ENCODE data around the gene PIGL. TPM values are rescaled to one million over a fixed set of nuclear protein-coding genes. Genes with fewer than 3 reads are reported as not detected.

The PIGL gene
- total RNA-seq, 1 donor from 2014 or later, result 56.6 TPM

DNA sequence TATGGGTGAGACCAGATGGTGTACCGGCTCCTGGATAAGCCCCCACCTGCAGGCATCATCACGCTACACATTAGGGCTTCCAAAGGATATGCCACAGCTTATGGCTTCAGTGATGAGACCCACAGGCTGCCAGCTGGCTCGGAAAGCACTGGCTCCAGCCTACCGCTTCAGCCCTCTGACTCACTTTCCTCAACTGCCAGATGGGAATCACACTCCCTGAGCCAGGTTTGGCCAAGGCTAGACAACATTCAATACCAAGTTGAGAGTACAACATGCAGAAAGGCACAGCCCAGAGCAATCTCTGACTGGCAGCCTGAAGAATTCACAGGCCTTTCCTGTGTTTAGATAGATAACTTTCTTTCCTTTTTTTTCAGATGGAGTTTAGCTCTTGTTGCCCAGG lies 126.0 kb downstream of the PIGL start:
- H3K4me3 Mint-ChIP-seq, result no peak overlapping the region

DNA sequence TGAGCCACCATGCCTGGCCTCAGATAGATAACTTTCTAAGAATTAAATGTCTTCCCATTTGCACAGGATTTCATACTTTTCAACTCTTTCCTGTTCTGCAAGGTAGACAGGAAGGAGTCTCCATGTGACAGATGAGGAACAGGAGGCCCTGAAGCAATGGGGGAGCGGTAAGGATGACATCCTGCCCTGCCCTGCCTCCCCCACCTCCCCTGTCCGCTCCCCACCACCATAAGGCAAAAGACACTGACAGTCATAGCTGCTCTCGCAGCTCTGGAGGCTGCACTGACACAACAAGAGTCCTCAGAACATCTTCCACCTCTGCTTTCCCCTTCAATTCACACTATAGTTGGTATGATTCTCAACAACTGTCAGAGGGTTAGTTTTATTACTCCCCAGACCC lies 126.6 kb downstream of the PIGL start:
- H3K4me1 Mint-ChIP-seq, result no peaks in the 10 kb centered on the region
- CTCF ChIA-PET, result no interaction called here
- intact Hi-C loops (cut with micrococcal nuclease), result no loop called here
- POLR2A ChIA-PET, result interaction anchor here (0.6 kb wide), 1 partner anchor 53 kb away, joined by 5 read pairs; no protein-coding TSS in a partner anchor
- ATAC-seq (ENCODE audit: low read depth), result no peak
- H3K27ac Mint-ChIP-seq, result no peak overlapping the region
- peaks cover 26% of the 10 kb centered on the region for H3K36me3 Mint-ChIP-seq (ENCODE audit: low read depth)
- TF ChIP-seq, protein P1, sequence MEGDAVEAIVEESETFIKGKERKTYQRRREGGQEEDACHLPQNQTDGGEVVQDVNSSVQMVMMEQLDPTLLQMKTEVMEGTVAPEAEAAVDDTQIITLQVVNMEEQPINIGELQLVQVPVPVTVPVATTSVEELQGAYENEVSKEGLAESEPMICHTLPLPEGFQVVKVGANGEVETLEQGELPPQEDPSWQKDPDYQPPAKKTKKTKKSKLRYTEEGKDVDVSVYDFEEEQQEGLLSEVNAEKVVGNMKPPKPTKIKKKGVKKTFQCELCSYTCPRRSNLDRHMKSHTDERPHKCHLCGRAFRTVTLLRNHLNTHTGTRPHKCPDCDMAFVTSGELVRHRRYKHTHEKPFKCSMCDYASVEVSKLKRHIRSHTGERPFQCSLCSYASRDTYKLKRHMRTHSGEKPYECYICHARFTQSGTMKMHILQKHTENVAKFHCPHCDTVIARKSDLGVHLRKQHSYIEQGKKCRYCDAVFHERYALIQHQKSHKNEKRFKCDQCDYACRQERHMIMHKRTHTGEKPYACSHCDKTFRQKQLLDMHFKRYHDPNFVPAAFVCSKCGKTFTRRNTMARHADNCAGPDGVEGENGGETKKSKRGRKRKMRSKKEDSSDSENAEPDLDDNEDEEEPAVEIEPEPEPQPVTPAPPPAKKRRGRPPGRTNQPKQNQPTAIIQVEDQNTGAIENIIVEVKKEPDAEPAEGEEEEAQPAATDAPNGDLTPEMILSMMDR (IDR thresholded peaks at IDR 0.05), result no peak
- no peaks in the 10 kb centered on the region for H3K27me3 Mint-ChIP-seq
- no peaks in the 10 kb centered on the region for H3K9me3 Mint-ChIP-seq
- H3K4me3 Mint-ChIP-seq, result no peak overlapping the region
- no peak for DNase-seq

More for the DNA sequence above, 126.0 kb downstream of the PIGL start:
- no peak for ATAC-seq (ENCODE audit: low read depth)
- Mint-ChIP-seq H3K27me3 (no peaks in the 10 kb centered on the region), H3K27ac (no peak overlapping the region), H3K9me3 (no peaks in the 10 kb centered on the region), H3K36me3 (ENCODE audit: low read depth) (peaks cover 25% of the 10 kb centered on the region), H3K4me1 (no peaks in the 10 kb centered on the region)
- intact Hi-C loops (cut with micrococcal nuclease), result no loop called here
- TF ChIP-seq, protein P1 (IDR thresholded peaks at IDR 0.05), result no peak
- POLR2A ChIA-PET, result interaction anchor here (0.6 kb wide), 1 partner anchor 53 kb away, joined by 5 read pairs; no protein-coding TSS in a partner anchor
- DNase-seq, result no peak
- CTCF ChIA-PET, result interaction anchor here (1.5 kb wide), 1 partner anchor 21 kb away, joined by 3 read pairs; no protein-coding TSS in a partner anchor

DNA sequence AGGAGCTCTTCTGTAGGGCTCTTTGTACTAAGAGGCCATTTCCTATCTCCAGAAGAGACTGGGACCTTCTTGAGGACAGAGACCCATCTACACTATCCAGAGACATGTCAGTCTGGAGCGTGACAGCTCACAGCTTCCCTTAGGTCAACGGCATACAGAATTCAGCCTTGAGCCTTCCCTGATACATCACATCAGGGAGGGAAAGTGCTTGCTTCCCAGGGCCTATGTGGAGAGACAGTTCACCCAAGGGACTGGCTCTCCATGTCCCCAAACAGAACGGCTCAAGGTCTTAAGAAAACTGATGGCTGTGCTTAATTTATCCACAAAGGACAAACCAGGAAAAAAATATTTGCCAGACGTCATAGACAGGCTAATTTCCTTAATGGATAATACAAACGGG lies 128.6 kb downstream of the PIGL start:
- Mint-ChIP-seq H3K4me1 (no peaks in the 10 kb centered on the region), H3K27me3 (no peaks in the 10 kb centered on the region), H3K27ac (no peak overlapping the region), H3K36me3 (ENCODE audit: low read depth) (peaks cover 34% of the 10 kb centered on the region), H3K4me3 (no peak overlapping the region), H3K9me3 (no peaks in the 10 kb centered on the region)
- CTCF ChIA-PET, result interaction anchor here (1.4 kb wide), 1 partner anchor 9 kb away, joined by 4 read pairs; no protein-coding TSS in a partner anchor
- TF ChIP-seq, protein P1 (IDR thresholded peaks at IDR 0.05), result no peak
- intact Hi-C loops (cut with micrococcal nuclease), result no loop called here
- POLR2A ChIA-PET, result no interaction called here
- ATAC-seq (ENCODE audit: low read depth), result no peak
- DNase-seq, result no peak

DNA sequence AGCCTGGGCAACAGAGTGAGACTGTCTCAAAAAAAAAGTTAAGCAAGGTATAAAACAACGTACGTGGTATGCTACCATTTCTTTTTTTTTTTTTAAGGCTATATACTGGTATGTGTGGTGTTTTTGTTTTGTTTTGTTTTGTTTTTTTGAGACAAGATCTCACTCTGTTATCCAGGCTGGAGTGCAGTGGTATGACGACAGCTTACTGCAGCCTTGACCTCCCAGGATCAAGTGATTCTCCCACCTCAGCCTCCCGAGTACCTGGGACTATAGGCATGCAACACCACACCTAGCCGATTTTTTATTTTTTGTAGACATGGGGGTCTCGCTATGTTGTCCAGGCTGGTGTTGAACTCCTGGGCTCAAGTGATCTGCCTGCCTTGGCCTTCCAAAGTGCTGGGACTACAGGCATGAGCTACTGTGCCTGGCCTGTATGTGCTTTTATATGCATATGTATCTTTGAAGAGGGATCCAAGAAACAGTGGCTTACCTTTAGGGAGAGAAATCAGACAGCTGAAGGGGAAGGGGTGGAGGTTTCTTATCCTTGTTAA lies 129.8 kb downstream of the PIGL start:
- POLR2A ChIA-PET, result no interaction called here

DNA sequence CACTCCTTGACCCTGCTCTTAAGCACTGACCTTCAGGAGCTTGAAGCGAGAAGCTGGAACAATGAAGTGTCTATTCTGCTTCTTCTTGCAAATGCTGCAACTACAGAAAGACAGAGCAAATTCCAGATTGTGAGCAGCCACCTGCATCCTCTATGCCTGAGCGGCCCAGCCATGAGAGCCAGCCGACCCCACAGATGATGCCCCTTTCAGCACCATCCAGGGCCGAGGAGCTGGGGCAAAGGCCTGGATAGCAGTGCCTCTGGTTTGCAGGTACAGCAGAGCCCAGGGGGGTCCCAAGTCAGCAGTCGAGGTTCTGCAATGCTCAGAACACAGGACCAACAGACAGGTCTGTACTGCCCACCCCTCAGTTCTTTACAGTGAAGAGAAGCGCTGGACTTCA lies 131.6 kb downstream of the PIGL start:
- peaks cover 13% of the 10 kb centered on the region for H3K4me1 Mint-ChIP-seq
- no peak for DNase-seq
- H3K27me3 Mint-ChIP-seq, result no peaks in the 10 kb centered on the region
- H3K27ac Mint-ChIP-seq, result no peak overlapping the region
- peaks cover 24% of the 10 kb centered on the region for H3K36me3 Mint-ChIP-seq (ENCODE audit: low read depth)
- H3K9me3 Mint-ChIP-seq, result no peaks in the 10 kb centered on the region
- H3K4me3 Mint-ChIP-seq, result no peak overlapping the region
- TF ChIP-seq, protein P1 (IDR thresholded peaks at IDR 0.05), result no peak
- intact Hi-C loops (cut with micrococcal nuclease), result no loop called here
- ChIA-PET POLR2A (interaction anchor here (1.7 kb wide), 1 partner anchor 63 kb away, joined by 3 read pairs; no protein-coding TSS in a partner anchor), CTCF (no interaction called here)
- no peak for ATAC-seq (ENCODE audit: low read depth)

More for the DNA sequence above, 129.8 kb downstream of the PIGL start:
- Mint-ChIP-seq H3K36me3 (ENCODE audit: low read depth) (peaks cover 34% of the 10 kb centered on the region), H3K27ac (no peak overlapping the region), H3K4me3 (no peak overlapping the region), H3K4me1 (peaks cover 4% of the 10 kb centered on the region), H3K9me3 (no peaks in the 10 kb centered on the region), H3K27me3 (no peaks in the 10 kb centered on the region)
- intact Hi-C loops (cut with micrococcal nuclease), result no loop called here
- no peak for ATAC-seq (ENCODE audit: low read depth)
- no peak for DNase-seq
- CTCF ChIA-PET, result interaction anchor here (1.1 kb wide), 1 partner anchor 17 kb away, joined by 3 read pairs; no protein-coding TSS in a partner anchor
- TF ChIP-seq, protein P1 (IDR thresholded peaks at IDR 0.05), result no peak

Data from activated B cell treated with CpG ODN at 0.5 μM for 24 hours (primary cell).